GM12874 (cell line): ENCODE measurements around the gene POU4F1.

Source experiments
- CTCF ChIP-seq: IDR thresholded peaks from 2 replicates; pipeline ENCODE4 v1.5.1; 2011; ENCODE audit warnings: low read depth, mild to moderate bottlenecking, control low read depth, low read length, moderate library complexity; ENCODE audit not compliant: insufficient read depth

Gene POU4F1

DNA sequence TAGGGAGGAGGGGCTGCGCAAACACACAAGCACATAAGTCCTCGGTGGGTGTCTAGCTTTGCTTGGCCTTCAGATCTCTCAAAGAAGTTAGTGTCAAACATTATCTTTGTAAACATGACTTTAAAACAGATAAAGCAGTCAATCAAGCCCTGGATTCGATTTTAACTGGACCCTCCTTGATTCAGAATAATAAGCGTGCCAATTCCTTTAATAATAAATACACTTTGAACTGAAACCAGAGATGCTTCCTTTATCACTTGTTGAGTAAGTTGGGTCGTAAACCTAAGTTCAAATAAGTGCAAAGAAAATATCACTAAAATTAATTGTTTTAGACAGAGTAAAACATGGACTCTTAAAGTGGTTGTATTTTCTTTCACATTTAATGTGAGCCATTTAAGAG lies 30.9 kb downstream of the POU4F1 start:
- no peak for TF ChIP-seq CTCF

- TF ChIP-seq CTCF = no peak
These were observed 34.3 kb downstream of the POU4F1 start for GRCh38 chr13:78569029-78569428.

DNA sequence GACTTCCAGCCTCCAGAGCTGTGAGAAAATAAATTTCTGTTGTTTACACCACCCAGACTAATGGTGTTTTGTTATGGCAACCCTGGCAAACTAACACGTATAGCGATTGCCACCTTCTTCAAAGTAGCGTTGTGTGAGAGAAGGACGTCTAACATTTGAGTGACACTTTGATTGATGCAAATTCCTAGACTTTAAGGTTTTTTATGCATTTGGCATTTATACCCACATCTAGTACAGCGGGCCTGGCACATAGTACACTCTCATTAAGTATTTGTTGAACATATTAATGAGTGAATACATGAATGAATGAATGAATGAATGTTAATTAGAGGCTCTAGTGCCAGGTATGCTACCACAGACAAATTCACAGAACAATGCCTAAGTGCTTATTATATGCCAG lies 36.7 kb downstream of the POU4F1 start:
- TF ChIP-seq CTCF = no peak

GRCh38 chr13:78562237-78562889 lies 41.0 kb downstream of the POU4F1 start:
- no peak for TF ChIP-seq CTCF
